GM10847 (cell line): Measurements from ENCODE around the gene SAA1.

Experiments used
- POLR2A ChIP-seq: IDR thresholded peaks from 2 replicates; pipeline ENCODE4 v1.6.1; 2011; ENCODE audit not compliant: insufficient read length; ENCODE audit errors: extremely low read depth

Gene SAA1

DNA sequence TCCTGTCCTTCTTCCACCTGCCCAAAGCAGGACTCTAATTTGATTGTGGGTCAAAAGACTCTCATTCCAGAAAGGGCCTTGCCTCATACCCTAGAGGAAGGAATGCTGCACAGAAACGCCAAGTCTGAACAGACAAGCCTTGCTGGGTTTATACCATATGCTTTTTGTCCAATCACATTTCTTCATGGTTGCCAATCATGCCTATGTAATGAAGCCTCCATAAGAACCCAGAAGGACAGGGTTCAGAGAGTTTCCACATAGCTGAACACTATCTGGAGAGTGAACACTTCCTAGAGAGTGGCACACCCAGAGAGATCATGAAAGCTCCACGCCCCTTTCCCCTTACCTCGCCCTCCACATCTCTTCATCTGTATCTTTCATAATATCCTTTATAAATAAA lies 12.8 kb upstream of the SAA1 start:
- no peak for TF ChIP-seq POLR2A

DNA sequence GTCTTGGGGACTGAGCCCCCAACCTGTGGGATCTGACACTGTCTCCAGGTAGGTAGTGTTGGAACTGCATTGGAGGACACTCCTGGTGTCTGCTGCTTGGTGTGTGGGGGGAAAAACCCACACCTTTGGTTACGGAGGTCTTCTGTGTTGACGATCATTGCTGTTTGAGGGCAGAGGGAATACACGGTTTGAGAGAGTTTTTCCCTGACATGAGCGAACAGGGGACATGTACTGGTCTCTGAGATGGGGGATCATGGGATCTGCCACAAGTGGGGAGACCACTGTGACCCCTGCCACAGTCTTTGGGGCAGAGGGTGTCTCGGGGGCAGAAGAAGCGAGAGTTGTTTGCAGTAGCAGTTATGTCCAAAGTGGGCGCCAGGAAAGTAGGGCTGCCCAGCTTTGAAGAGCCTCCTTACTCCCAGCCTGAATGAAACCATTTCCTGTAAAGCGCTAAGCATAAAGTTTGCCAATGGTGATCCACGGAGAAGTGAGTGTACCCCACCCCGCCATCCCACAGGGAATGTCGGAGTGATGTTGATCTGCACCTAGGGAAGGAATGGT lies 12.2 kb upstream of the SAA1 start:
- no peak for TF ChIP-seq POLR2A

DNA sequence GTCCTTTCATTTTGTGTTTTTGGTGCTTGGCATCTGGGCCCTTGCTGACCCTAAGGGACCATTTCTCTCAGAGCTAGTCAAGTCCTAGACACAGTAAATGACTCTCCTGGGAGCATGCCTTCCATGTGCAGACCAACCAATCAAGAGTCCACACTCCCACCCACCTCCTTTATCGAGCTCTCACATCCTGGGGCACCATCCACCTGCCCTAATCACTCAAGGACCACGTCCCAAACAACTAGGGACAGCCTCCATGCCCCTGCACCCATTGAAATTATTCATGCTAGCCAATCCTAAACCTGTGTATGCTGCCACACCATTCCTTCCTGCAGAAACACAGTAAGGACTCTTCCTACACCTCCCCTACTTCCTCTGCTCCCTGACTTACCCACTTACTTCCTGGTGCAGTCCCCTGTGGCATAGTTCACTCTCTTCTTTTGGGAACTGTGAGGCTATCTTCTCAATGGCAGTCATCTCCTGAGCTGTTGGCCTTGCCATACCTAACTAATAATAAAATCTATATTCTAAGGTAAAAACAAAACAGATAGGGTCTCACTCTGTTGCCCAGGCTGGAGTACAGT lies 11.2 kb upstream of the SAA1 start:
- TF ChIP-seq POLR2A: no peak

DNA sequence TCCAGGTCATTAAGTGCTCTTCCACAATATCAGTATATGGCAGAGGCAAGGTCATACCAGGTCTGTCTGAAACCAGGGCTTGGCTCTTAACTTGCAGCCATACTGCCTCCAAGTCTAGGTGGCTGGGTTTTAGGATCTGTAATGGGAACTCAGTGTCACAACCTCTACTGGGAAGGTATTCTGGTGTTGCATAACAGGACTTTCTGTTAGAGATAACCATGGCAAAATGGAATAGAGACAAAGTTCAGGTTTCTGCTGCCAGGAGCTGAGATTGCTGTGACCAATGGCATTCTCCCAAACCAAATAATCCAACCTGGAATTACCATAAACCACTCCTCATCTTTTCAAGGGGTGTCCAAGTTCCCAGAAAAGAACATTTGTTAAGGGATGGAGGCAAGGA lies 6.8 kb upstream of the SAA1 start:
- TF ChIP-seq POLR2A: no peak

DNA sequence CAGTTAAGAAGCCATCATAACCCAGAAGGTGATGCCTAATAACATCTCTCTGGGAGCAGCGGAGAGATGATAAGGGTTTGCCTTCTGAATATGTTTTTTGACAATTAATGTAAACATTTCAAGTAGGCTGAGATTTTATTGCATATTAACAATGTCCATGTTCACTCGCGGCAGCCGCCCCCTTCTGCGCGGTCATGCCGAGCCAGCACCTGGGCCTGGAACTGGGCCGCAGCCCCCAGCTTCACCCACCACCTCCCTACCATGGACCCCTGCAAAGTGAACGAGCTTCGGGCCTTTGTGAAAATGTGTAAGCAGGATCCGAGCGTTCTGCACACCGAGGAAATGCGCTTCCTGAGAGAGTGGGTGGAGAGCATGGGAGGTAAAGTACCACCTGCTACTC lies 4.3 kb upstream of the SAA1 start:
- no peak for TF ChIP-seq POLR2A

DNA sequence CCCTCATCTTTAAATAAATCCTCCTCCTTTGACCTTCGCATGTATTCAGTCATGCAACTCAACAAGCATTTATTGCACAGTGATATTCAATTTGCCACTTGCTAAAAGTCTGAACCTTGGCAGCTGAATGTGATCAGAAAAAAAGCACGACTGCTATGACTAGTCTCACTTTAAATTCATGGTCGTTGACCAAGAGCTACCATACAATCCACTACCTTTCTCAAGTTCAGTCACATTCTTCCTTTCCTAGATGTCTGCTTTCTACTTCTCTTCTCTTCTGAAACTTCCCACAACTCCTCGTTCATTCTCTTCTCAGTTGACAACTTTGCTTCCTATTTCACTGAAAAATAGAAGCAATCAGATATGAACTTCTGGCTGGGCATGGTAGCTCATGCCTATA lies 2.0 kb upstream of the SAA1 start:
- TF ChIP-seq POLR2A: no peak

DNA sequence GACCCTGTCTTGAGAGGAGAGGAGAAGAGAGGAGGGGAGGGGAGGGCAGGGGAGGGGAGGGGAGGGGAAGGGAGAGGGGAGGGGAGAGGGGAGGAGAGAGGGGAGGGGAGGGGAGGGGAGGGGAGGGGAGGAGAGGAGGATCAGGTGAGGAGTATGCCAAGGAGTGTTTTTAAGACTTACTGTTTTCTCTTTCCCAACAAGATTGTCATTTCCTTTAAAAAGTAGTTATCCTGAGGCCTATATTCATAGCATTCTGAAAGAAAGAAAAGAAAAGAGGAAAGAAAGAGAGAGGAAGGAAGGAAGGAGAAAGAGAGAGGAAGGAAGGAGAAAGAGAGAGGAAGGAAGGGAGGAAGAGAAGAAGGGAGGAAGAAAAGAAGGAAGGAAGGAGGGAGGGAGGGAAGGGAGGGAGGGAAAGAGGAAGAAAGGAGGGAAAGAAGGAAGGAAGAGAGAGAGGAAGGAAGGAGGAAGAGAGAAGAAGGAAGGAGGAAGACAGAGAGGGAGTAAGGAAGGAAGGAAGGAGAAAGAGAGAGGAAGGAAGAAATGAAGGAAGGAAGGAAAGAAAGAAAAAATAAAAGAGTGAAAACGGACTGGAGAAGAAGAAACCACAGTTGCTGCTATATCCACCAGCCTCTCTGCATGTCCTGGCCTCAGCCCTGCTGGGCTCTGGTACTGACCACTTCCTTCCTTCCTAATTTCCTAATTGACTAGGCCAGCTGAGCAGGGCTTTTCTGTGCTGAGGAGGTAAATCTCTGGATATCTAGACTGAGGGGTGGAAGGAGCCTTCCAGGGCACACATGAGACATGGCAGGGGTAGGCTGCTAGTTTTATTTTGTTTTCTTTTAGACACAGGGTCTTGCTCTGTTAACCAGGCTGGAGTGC lies 1.1 kb upstream of the SAA1 start:
- TF ChIP-seq POLR2A: no peak

DNA sequence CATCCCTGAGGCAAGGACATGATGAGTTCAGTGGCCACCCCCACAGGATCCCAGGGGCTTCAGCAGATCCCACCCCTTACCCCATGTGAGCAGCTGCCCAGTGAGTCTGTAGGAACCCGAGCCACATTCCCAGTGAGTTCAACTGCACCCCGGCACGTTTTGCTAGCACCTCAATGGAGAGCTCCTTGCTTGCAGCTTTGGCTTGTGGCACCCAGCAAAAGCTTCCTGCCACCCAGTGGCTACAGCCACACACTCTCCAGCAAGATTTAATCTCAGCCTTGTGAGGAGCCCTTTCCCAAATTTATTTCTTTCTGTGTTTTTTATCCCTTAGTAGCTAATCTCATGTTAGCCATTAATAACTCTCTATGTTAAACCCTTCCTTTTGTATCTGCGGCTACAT lies 4.0 kb downstream of the SAA1 start:
- no peak for TF ChIP-seq POLR2A

DNA sequence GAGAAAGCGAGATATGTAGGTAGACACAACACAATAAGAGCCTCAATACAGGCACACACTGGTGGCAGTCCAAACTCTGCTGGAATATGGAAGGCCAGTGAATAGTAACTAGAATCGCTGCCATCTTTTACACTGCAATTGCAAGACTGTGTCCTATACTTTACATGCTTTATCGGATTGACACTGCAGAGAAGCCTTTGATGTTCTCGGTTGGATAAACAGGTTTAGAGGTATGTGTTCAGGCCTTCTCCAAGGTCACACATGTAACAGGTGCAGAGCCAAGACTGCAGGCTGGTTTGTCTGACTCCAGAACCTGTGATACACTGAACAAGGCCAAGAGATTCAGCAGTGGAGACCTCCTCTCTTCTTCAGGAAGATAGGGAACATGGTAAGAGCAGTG lies 5.1 kb downstream of the SAA1 start:
- TF ChIP-seq POLR2A: no peak

DNA sequence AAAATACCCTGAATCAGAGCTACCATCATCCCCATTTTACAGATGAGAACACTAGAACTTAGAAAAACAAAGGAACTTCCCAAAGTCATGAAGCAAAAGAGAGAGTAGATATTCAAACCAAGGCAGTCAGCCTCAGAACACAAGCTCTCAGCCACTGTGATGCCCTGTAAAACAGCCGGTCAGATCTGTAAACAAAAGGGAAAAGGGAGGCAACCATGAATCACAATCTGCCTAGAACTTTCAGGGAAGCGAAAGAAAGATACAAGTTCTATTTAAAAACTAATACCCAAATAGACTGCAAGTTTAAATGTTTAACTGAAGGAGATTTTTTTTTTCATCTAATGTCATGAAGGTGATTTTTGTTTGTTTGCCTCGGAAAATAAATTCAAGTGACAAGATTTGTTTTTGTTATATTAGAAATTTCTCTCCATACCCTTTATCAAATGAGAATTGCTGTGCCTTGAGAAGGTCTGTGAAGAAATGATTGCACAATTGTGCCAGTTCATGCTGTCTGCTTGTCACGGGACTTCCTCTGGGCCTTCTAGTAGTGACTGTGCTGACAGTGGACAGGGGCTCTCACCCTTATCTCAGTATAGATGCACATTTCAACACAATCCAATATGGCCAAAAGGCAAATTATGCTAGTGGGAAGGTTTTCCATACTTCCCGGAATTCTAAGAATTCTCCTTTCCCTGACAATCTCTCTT lies 11.7 kb downstream of the SAA1 start:
- no peak for TF ChIP-seq POLR2A

DNA sequence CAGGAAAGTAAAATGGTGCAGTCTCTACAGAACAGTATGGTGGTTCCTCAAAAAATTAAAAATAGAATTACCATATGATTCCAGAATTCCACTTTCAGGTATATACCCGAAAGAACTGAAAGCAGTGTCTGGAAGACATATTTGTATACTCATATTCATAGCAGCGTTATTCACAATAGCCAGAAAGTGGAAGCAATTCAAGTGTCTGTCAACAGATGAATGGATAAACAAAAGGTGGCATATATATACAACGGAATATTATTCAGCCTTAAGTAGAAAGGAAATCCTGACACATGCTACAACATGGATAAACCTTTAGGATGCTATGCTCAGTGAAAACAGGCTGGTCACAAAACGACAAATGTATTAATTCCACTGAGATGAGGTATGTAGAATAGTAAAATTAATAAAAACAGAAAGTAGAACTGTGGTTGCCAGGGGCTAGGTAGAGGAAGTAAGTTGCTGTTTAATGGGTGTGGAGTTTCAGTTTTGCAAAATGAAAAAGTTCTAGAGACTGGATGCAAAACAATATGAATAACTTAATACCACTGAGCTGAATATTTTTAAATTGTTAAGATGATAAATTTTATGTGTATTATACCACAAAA lies 14.5 kb downstream of the SAA1 start:
- TF ChIP-seq POLR2A: no peak

DNA sequence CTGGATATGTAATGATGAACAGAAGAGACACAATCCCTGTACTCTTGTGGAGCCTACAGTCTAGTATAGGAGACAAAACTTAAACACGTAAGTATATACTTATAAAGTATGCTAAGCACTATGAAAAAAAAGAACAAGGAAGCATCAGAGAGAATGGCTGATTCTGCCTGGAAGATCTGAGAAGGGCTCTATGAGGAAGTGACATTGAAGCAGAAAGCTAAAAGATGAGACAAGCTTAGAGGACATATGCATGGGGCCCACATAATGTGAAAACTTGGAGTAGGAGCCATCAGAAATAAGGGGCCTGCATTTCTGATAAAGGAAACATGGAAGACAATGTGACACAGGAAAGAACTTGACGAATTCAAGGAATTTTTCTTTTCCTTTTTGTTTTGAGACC lies 16.6 kb downstream of the SAA1 start:
- no peak for TF ChIP-seq POLR2A

DNA sequence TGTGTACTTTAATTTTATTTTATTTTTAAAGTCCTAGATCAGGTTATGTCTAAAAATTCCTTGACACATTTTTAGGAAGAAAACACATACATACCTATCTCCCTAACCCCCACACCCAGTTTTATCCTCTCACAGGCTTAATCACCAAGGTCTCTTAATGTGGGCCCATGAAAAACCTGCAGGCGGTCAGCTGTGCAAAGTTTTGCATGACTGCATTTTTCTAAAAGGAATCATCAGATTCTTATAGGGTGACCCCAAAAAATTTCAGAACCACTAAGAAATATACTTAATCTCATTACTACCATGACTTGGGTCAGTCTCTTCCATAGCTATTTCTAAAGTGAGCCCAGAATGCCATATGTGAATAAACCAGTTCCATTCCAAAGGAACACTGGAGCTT lies 19.8 kb downstream of the SAA1 start:
- no peak for TF ChIP-seq POLR2A

DNA sequence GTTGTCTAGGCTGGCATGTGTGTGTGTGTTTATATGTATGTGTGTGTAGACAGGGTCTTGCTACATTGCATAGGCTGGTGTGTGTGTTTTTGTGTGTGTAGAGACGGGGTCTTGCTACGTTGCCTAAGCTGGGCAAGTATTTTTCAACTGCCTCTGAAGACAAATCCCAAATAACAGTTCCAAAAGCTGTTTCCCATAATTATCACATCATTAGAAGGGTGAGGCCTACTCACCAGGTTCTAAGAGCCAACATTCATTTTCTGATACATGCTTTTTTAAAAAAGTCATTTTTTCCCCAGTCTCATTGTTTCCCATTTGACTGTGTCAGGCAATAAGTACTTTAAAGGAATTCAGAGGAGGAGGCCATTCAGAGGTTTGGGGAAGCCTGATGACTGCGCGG lies 22.8 kb downstream of the SAA1 start:
- no peak for TF ChIP-seq POLR2A

DNA sequence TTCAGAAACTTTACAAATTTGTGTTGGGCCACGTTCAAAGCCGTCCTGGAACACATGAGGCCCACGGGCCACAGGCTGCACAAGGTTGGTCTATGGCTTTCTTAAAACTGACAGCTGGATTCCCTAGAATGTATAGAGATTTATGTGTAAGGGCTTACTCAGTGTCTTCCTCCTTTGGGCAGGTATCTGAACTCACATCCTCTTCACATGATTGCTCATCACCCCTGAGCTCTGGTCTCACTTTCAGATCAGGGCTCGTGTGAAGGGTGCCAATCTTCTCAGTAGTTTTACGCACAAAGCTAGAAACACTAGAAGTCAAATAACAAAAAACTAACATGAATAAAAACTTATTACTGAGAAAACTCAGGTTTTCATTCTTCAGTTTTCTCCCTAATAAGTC lies 28.8 kb downstream of the SAA1 start:
- no peak for TF ChIP-seq POLR2A

DNA sequence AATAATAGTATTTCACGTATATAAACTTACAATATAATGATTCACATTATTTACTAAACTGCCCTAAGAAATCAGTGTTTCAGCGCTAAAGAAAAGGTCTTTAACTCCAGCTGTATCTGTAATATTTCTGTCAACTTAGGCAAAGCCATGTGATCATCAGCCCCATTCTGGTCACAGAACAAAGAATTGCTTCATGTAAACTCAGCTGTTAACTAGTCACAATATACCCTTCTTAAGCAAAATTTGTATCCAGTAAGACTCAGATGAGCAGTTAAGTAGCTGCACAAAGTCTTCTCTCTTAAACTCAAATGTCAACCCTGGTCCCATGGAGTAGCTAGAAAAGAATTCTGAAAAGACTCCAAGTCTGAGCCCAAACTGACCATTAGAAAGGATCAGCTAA lies 29.3 kb downstream of the SAA1 start:
- TF ChIP-seq POLR2A: no peak

DNA sequence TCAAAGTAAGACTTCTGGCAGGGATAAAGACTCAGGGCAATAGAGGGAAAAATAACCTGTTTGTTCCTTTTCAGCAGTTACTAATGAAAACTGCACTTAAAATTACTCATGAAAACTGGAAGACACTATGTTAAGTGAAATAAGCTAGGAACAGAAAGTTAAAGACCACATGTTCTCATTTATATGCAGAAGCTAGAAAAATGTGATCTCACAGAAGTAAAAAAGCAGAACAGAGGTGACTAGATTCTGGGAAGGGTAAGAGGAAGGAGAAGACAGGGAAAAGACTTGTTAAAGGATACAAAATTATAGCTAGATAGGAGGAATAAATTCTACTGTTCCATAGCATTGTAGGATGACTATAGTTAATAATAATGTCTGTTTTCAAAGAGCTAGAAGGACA lies 33.7 kb downstream of the SAA1 start:
- TF ChIP-seq POLR2A: no peak
